HG03175 (cell line): ENCODE results near the gene BICDL1.
"Not testable (repeated sequence)": the region's sequence is repeated elsewhere in the genome, so short reads cannot be mapped to it uniquely, and the experiment has no call there.

Source experiments
- ATAC-seq: cut with Tn5 transposase; IDR thresholded peaks from one replicate; pipeline ENCODE4 v1.9.1; 2021; ENCODE audit warnings: mild to moderate bottlenecking, moderate library complexity; ENCODE audit not compliant: unreplicated experiment

The BICDL1 gene

DNA sequence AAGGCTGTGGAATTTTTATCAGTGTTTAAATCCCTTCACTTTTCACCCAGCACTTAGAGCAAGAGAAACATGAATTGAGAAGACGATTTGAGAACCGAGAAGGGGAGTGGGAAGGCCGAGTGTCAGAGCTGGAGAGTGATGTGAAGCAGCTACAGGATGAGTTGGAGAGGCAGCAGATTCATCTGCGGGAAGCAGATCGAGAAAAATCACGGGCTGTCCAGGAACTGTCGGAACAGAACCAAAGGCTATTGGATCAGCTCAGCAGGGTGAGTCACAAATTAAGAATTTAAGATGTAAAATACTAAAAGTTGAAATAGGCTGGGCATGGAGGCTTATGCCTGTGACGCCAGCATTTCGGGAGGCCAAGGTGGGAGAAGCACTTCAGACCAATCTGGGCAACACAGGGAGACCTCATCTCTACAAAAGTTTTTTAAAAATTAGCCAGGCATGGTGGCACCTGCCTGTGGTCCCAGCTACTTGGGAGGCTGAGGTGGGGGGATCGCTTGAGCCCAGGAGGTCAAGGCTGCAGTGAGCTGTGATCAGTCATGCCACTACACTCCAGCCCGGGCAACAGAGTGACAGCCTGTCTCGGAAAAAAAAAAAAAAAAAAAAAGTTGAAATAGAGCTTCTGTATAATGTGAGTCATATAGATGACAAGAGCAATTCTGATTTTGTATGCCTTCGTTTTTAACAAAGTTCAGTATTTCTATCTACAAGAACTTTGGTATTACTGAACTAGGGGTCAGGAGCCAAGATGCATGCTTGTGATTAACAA lies 9.6 kb downstream of the BICDL1 start:
- ATAC-seq, result no peak

DNA sequence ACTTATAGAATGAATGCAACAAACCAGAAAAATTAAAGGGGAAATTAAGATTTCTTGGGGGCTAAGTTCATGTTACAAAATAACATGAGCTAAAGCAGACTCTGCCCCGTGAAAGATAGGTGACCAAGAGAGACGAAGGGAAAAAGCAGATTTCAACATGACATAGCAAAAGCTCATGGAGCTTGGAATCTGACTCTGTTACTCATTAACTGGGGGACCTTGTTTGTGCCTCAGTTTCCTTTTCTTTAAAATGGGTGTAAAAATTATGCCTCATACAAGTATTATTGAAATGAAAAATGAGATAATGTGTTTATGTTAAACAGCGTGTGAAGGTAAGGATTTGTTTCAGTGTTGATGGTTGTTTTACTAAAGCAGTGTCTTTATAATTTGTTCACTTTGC lies 11.5 kb downstream of the BICDL1 start:
- ATAC-seq, result no peak

DNA sequence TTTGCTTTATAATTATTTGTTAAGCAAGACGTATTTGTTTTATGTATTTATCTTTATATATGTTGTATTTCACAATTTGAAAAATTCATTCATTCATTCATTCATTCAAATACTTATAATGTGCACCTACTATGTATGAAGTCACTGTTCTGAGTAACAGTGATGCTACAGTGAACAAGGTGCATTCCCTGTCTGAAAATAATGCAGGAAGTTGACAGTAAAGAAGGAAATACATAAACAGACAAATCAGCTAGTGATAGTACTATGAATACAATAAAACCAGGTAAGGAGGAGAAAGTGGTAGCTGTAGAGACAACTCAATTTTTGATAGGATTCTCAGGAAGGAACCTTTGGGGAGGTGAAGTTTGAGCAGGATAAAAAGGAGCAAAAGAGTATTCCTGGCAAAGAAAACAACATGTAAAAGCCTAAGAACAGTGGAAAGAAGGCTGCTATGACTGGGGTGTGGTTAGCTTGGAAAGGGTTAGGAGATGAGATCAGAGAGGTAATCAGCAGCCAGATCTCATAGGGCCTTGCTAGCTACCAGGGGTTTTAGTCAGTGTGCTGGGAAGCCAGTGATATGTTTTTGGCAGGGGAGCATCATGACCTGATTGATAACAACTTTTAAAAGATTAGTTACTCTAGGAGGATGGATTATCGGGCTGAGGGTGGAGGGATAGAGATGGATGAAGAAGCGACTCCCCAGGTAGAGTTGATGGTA lies 17.4 kb downstream of the BICDL1 start:
- ATAC-seq, result no peak

DNA sequence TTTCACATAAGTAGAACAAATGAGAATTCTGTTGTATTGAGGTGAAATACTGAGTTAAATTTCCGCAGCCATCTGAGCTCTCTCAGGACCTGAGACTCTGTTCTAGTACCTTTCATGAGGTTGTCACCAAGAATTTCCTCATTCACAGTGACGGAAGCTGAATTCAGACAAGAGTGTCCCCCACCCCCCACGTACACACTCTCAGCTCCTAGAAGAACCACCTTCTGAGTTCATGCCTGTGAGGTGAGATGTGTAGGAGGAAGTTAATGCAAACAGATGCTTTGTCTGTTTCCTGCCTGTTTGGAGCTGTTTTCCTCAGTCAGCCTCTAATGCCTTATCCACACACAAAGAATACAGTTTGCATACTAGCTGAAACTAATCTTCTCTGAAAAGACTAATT lies 18.2 kb downstream of the BICDL1 start:
- no peak for ATAC-seq

DNA sequence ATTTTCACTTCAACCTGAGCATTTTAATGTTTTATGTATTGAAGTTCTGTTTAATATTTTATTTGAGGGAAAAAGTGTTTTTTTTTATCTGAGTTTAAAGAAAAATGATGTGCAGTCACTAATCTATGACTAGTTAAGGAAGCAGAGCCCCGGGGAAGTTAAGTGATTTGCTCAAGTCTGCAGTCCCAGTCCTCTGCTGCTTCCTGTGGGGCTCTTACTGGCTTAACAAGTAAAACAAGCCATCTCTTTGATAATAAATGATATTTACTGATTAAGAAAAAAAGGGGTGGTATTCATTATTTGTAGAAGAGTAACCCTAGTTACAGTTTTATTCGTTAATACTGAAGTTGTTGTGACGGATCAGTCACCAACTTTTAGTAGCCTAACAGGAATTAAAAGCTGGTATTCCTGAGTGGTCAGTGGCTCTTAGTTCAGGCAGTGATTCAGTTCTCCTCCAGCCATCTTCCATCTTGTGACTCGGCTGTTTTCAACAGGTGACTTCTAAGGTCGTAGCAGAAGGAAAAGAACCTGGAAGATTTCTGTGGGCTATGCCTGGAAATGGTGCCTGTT lies 21.7 kb downstream of the BICDL1 start:
- ATAC-seq, result no peak

DNA sequence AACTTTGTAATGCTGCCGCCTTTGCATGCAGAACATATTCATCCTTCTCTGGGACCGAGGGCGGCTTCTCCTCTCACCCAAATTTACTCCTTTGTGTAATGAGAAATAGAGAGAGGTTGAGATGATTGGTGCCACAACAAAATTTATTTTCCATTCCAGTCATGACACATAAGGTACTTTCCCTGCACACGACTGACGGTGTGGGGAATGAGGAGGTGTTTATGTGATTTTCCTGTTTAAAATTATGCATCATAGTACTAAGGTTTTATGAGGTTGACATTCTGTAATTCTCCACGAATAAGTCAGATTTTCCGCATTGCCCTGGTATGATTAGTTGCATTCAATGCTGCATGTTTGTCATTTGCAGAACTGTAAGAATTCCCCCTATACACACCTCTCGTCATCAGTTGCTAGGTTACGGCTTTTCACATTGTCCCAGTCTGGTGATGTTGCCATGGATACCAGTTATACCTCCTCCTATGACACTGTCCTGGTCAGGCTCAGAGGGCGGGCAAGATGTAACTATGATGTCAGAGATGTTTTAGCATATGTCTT lies 23.1 kb downstream of the BICDL1 start:
- ATAC-seq, result peak; percentile 94

DNA sequence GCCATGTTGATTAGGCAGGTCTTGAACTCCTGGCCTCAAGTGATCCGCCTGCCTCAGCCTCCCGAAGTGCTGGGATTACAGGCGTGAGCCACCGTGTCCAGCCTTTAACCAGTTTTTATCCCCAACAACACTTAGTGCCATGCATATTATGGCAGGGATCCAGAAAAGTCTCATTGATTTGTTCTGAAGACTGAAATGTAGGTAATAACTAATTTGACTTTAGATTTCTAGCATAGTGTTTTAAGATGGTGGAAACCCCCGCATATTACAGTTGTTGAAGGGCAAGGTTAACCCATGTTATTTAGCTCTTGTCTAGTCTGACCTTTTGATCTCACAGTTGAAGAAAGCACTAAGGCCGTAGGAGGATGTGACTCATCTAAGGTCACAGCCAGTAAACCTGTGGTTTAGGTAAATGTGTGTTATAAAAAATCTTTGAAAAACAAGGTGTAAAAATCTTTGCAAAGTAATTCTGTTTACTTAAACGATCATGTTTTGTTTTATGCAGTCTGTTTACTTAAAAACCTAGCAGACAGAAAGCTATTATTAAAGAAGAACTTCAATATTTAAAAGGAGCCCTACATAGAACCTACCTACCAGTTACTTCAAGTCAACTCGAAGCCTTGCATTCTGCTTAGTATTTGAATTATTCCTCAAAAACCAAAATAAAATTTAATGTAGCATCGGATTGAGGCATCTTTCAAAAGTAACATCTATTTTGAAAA lies 24.8 kb downstream of the BICDL1 start:
- peak; percentile 77 for ATAC-seq

DNA sequence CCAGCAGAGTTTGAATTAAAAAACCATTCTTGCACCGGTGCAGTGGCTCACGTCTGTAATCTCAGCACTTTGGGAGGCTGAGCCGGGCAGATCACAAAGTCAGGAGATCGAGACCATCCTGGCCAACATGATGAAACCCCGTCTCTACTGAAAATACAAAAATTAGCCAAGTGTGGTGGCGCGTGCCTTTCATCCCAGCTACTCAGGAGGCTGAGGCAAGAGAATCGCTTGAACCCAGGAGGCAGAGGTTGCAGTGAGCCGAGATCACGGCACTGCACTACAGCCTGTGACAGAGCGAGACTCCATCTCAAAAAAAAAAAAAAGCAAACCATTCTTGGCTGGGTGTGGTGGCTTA lies 25.3 kb downstream of the BICDL1 start:
- ATAC-seq, result not testable (repeated sequence)

DNA sequence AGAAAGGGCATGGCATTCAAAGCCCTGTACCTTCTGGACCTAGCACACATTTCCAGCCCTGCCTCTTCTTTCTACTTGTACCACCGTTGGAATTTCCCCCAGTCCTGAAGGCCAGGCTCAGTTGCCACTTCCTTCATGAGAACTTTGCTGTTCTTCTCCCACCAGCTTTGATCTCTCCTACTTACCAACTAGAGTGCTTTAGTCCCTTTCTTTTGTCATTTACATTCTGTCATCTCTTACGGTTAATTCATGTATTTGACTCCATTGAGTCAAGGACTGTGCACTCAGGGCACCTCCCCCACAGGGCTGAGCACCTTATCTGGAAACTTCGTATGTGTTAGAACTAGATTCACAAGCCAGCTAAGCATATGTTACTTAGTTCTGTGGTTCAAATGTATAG lies 26.3 kb downstream of the BICDL1 start:
- no peak for ATAC-seq

DNA sequence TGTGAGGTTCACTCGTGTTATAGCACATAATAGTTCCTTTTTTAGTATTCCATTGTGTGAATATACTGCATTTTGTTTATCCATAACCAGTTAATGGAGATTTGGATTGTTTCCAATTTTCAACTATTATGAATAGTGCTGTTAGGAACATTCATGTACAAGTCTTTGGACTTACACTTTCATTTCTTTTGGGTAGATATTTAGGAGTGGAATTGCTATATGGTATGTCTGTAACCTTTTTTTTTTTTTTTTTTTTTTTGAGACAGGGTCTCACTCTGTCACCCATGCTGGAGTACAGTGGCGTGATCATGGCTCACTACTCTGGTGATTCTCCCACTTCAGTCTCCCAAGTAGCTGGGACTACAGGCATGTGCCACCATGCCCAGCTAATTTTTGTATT lies 27.2 kb downstream of the BICDL1 start:
- not testable (repeated sequence) for ATAC-seq

DNA sequence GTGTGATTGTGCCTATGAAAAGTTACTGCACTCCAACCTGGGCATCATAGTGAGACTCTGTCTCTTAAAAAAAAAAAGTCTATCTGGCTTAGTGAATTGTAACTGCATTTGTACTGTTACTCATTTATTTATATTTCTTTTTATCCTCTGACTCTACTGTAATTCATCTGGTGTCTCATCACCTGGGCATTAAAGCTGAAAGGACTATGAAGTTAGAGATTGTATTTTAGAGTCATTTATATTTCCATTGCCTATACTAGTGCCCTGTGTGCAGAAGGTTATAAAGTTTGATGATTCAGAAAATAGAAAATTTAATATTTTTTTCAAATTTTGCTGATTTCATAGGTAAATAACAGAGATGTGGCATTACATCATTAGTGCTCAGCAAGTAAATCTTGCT lies 30.2 kb downstream of the BICDL1 start:
- ATAC-seq, result no peak

DNA sequence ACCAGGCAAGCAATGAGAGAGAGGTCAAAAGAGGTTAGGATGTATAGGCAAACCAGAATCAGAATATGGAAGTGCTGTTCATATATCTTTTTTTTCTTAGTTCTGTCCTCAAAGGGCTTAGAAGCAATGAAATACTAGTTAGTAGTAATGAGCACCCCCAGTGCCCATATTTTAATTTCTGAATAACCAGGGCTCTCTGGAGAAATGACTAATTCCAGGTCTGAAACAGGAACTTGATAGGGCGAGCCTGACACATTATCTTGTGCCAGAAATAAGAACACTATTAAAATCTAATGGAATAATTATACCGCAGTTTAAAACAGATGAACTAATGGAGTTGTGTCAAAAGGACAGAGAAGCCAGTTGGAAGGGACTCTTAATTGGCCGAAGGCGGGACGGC lies 30.9 kb downstream of the BICDL1 start:
- ATAC-seq, result no peak

DNA sequence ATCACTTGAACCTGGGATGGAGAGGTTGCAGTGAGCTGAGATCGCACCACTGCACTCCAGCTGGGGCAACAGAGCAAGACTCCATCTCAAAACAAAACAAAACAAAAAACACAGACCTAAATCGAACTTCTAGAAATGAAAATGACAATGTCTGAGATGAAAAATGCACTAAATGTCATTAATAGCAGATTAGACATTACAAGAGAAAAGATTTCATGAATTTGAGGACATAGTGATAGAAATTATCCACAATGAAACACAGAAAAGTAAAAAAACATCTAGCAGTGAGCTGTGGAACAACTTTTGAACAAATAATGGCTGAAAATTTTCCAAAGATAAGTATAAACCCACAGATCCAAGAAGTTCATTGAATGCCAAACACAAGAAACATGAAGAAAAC lies 35.2 kb downstream of the BICDL1 start:
- no peak for ATAC-seq

DNA sequence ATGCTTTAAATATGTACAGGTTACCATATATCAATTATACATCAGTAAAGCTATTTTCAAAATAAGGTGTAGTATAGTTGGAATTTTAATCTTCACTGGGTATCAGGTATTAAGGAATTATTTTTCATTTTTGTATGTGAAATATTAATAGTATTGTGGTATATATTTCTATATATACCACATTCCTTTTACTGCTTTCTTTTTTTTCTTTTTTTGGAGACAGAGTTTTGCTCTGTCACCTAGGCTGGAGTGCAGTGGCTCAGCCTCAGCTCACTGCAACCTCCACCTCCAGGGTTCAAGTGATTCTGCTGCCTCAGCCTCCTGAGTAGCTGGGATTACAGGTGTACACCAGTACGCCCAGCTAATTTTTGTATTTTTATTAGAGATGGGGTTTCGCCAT lies 36.6 kb downstream of the BICDL1 start:
- ATAC-seq, result no peak

DNA sequence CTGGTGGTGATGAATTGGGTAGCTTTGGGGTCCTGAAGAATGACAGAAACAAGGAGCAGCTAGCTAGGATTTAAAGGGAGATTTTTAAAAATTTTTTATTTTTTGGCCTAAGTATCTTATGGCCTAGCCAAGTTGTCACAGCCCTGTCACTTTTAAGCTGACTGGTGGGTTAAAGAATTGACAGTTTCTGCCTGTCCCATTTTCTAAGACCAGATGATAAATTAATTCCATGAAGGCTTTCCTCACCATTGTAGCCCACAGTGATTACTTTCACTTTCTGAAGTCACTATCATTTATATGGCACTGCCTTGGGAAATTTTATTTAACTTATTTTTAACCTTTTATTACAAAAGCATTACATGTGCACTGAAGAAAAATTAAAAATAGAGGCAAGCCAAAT lies 43.2 kb downstream of the BICDL1 start:
- no peak for ATAC-seq

DNA sequence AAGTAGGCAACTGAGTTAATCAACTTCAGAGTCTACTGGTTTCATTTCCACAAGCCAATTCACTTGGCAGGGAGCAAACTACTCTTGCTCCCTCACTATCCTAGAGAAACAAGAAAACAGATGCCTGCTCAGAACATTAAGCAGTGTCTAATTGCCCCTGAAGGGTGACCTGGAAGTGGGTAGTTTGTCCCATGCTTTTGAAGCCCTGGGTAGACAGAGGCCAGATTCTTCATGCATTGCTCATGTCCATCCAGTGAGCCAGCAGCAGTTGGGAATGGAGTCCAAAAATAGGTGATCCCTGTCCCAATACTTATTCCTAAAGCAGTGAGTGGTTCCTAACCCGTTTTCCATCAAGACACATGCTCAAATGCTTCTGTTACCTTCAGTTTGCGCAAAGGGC lies 48.8 kb downstream of the BICDL1 start:
- no peak for ATAC-seq

DNA sequence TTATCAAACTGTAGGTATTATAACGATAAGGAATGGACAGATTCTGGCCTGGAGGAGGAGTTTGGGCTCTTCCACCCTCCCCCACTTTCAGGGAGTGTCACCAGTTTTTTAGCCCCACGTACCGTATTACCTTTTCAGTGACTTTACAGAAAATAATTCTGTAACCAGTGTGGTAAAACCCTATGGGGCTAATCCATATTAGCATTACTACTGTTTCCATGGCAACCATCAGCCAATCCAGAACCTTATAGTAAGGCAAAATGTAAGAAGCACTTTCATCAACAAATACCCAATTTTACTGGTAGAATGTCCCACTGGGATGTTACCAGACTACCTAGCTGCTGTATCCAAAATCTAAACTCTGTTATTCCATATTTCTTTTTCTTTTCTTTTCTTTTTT lies 50.7 kb downstream of the BICDL1 start:
- ATAC-seq, result no peak

DNA sequence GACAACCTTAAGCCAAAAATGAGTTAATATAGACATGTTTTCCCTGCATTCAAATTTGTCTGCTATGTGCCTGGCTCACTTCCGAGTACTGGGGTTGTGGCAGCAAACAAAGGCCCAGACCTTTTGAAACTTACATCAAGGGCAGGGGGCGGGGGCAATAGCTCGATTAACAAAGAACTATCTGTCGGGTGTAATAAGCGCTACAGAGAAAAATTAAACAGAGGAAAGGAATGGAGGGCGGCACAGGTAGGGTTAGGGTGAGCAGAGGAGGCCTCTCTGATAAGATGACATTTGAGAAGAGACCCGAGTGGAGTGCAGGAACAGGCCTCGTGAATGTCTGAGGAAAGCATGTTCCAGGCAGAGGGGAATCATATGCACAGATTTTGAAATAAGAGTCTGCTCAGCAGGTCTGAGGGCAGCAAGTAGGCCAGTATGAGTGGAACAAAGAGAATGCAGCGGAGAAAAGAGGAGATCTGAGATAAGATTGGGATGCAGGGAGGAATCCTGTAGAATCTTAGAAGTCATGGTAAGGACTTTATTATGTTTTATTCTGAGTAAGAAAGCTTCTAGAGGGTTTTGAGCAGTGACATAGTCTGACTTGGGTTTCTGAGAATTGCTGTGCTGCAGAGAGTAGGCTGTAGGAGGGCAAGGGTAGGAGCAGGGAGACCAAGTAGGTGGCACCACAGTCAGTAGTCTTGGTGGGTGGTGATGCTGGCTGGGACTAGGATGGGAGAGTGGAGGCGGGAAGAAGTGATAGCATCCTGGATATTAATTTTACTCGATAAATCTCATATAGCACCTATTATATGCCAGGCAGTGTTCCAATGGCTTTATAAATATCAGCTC lies 52.6 kb downstream of the BICDL1 start:
- ATAC-seq, result no peak

DNA sequence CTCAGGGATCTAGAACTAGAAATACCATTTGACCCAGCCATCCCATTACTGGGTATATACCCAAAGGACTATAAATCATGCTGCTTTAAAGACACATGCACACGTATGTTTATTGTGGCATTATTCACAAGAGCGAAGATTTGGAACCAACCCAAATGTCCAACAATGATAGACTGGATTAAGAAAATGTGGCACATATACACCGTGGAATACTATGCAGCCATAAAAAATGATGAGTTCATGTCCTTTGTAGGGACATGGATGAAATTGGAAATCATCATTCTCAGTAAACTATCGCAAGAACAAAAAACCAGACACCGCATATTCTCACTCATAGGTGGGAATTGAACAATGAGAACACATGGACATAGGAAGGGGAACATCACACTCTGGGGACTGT lies 56.3 kb downstream of the BICDL1 start:
- not testable (repeated sequence) for ATAC-seq

DNA sequence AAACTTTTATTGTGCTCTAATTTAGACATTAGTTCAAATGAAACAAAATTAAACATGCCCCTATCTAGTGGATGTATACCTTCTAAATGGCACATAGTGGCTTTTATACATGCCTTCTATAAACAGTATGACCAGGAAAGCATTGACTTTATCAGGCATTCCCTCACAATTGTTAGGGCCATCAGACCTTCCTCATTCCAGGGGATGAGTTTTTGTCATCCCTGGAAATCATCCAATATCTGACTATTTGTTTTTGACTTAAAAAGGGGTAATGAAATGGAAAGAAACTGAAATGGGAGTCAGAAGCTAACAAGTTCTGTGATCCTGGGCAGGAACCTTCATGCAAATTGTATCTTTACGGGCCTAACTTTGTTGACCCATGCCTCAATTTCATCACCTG lies 58.0 kb downstream of the BICDL1 start:
- no peak for ATAC-seq
